ENCODE data around the gene TMEM45A.
"Not testable (repeated sequence)": the region's sequence is repeated elsewhere in the genome, so short reads cannot be mapped to it uniquely, and the experiment has no call there.

TMEM45A gene

DNA sequence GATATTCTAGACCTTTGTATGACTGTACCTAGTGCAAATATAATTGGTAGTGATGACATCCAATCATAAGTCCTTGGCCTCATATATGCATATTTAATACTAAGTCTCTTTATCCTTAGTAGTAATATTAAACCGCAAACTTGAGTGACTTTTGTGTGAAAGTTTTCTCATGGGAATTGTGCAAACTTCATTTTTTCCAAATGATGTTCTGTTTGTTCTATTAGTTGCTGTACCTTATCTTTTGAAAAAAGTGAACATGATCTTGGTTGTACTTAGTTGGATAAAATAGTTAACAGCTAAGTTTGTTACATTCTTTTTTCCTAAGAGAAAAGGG lies 43.2 kb downstream of the TMEM45A start:
- TF ChIP-seq ZNF274 (IDR thresholded peaks at IDR 0.05; ENCODE audit: low read depth, low read length), result no peak
- no peak overlapping the region for H3K4me3 ChIP-seq (ENCODE audit: low read length)

DNA sequence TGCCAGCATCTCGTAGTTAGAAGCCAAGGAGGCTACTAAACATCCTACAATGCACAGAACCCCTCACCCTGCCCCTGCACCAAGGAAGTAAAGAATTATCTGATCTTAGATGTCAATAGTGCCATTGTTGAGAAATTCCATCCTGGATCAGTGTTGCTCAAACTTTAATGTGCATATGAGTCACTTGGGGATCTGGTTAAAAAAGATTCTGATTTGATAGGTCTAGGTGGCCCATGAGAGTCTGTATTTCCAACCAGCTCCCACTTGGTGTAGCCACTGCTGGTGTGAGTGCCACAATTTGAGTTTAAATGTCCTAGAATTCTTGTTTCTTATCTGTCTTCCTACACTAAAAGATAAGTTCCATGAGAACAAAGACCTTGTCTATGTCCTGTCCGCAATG lies 43.7 kb downstream of the TMEM45A start:
- no peak overlapping the region for H3K4me3 ChIP-seq (ENCODE audit: low read length)
- no peak for TF ChIP-seq ZNF274 (IDR thresholded peaks at IDR 0.05; ENCODE audit: low read depth, low read length)

DNA sequence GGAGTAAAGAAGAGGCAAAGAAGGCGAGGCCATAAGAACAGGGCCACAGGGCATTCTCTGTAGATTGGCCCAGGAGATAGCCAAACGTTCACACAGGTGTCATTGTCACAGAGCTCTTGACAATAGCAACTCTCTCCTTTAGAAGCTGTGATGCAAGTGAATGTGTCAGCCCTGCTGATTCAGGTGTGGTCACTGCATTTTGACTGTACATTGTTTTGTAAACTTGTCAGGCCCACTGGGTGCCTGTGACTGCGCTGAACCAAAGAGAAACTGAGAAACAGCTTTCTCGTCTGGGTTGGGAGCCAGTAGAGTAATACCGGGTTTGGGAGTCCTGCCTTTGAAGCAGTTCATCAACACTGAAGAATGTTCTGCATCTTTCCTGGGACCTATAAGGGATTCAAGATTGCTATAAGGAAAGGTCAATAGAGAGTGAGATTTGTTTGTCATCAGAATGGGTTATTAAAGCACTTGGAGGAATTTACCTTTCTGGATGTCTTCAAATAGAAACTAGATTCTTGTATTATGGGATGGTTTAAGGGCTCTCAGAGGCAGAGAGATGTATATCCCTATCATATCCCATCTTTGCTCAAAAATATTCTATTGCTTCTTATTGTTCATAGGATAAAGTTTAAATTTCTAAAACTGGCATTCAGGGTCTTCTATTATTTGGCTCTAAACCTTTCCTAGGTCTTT lies 45.4 kb downstream of the TMEM45A start:
- H3K4me3 ChIP-seq (ENCODE audit: low read length), result no peak overlapping the region
- TF ChIP-seq ZNF274 (IDR thresholded peaks at IDR 0.05; ENCODE audit: low read depth, low read length), result no peak

DNA sequence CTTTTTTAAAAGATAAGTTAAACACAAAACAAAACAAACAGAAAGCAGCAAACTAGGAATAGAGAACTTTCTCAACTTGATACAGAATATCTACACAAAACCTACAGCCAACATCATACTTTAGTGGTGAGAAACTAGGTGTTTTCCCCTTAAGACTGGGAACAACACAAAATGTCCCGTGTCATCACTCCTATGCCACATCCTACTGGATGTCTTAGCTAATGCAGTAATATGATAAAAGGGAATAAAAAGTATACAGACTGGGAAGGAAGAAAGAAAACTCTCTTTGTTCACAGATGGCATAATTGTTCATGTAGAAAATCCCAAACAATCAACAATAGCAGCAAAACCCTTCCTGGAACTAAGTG lies 45.9 kb downstream of the TMEM45A start:
- no peak overlapping the region for H3K4me3 ChIP-seq (ENCODE audit: low read length)
- no peak for TF ChIP-seq ZNF274 (IDR thresholded peaks at IDR 0.05; ENCODE audit: low read depth, low read length)

DNA sequence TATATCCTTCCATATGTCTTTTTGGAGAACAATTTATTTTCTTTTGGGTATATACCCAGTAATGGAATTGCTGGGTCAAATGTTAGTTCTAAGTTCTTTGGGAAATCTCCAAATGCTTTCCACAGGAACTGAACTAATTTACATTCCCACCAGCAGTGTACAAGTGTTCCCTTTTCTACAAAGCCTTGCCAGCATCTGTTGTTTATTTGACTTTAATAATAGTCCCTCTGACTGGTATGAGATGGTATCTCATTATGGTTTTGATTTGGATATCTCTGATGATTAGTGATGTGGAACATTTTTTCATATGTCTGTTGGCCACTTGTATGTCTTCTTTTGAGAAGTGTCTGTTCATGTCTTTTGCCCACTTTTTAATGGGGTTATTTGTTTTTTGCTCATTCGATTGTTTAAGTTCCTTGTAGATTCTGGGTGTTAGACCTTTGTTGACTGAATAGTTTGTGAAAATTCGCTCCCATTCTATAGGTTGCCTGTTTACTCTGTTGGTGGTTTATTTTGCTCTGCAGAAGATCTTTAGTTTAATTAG lies 48.4 kb downstream of the TMEM45A start:
- TF ChIP-seq ZNF274 (IDR thresholded peaks at IDR 0.05; ENCODE audit: low read depth, low read length), result no peak
- H3K4me3 ChIP-seq (ENCODE audit: low read length), result no peak overlapping the region

DNA sequence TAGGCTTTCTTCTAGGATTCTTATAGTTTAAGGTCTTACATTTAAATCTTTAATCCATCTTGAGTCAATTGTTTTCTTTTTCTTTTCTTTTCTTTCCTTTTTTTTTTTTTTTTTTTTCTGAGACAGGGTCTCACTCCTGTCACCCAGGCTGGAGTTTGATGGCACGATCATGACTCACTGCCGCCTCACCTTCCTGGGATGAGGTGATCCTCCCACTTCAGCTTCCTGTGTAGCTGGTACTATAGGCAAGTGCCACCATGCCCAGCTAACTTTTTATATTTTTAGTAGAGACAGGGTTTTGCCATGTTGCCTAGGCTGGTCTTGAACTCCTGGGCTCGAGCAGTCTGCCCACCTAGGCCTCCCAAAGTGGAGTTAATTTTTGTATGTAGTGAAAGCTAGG lies 49.0 kb downstream of the TMEM45A start:
- not testable (repeated sequence) for H3K4me3 ChIP-seq (ENCODE audit: low read length)

DNA sequence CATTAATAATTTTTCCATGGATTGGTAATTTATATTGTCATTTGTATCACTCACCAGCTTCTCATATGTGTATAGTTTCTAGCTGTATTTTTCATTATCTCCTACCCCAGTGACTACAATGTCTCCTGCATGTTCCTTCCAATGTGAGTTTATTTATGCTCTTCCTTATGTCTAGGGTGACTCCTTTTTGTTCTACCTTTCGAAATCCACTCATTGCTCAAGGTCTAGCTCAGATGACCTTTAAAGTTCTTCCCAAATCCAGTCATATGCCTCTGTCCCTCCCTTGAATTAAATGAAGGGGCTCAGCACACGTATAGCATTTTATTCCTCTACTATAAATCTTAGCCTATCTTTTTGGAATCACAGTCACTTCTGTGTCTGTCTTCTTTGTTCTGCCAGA lies 53.0 kb downstream of the TMEM45A start:
- H3K4me3 ChIP-seq (ENCODE audit: low read length), result no peak overlapping the region
- no peak for TF ChIP-seq ZNF274 (IDR thresholded peaks at IDR 0.05; ENCODE audit: low read depth, low read length)

DNA sequence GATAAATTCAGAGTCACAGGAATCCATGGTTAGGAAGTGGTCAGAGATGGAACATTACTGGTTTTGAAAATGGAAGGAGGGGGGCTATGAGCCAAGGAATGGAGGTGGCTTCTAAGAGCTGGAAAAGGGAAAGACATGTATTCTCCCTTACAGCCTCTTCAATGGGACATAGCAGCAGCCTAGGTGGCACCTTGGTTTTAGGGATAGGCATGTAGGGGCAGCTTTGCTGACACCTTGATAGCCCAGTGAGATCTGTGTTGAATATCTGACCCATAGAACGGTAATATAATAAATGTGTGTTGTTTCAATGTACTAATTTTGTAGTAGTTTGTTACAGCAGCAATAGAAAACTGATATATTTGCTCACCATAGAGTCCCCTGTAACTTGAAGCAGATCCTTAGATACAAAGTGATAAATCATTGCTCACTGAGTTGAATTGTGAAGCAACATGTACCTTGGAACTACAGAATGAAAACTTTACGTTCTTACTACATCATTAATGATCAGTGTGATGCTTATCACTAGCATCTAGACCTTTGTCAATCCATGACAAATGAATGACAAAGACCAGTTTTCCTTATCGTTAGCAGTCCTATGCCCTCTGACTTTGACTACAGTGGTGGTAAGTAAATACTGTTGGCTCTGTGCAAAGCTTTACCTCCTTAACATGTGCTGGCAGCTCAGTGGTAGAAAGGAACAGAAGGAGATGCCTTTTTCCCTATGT lies 53.8 kb downstream of the TMEM45A start:
- no peak overlapping the region for H3K4me3 ChIP-seq (ENCODE audit: low read length)

DNA sequence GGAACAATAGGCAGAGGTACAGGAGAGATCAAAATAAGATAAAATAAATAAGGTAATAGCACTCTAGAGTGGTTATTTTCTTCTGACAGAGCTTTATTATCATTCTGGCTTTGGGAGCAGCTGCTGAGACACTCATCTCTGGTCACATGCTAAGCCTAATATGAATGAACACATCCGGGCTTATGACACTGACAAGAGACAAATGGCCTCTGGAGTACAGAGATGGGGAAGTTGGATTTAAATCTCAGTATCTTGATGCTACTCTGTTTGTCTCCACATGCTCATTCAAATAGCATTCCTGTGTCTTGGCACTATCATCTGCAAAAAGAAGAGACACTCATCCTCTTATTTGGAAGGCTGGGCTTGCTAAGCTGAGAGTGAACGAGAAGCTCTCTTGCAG lies 55.6 kb downstream of the TMEM45A start:
- H3K4me3 ChIP-seq (ENCODE audit: low read length), result no peak overlapping the region
- TF ChIP-seq ZNF274 (IDR thresholded peaks at IDR 0.05; ENCODE audit: low read depth, low read length), result no peak

More for the DNA sequence above, 53.8 kb downstream of the TMEM45A start:
- TF ChIP-seq ZNF274 (IDR thresholded peaks at IDR 0.05; ENCODE audit: low read depth, low read length), result no peak

DNA sequence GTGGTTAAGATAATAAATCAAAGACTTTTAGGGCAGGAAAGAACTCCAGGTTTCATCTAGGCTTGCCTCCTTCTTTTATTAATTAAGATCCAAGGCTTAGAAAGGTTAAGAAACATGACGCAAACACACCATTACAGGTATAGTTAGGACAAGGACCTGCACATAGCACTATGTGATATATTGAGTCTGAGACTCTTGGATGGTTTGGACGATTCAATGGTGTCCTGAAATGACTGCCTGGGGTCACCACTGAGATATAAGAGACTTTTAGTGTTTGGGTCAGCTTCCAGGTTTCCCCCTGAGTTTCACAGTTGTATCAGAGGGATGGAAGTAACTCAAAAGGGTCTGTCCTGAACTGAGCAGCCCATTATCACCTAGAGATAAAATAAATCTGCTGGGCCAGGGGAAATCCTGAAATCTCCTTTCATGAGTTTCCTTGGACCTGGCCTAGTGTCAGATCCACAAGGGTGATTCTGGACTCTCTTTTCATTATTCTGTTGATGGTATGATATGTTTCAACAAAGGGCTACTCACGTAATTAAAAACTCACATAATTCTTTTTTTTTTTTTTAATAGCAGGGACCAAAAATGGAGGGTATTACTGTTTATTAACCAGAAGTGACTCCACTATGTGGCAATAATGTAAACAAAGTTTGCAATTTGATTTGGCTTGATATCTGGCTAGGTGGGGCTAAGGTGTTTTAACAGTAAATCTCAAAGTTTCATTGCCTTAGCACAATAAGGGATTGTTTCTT lies 61.4 kb downstream of the TMEM45A start:
- H3K4me3 ChIP-seq (ENCODE audit: low read length), result no peak overlapping the region
- TF ChIP-seq ZNF274 (IDR thresholded peaks at IDR 0.05; ENCODE audit: low read depth, low read length), result no peak

DNA sequence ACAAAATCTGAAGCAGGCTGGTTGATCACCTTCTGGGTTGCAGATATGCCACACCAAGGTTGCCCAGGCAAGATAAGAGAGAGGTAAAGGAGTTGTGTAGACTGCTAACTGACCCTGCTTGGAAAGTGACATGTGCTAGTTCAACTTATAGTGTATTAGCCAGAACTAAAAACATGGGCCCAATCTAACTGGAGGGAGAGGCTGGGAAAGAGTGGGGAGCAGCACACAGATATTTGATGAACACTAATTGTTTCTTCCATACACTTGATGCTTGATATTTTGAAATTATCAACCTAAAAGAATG lies 61.9 kb downstream of the TMEM45A start:
- TF ChIP-seq ZNF274 (IDR thresholded peaks at IDR 0.05; ENCODE audit: low read depth, low read length), result no peak
- H3K4me3 ChIP-seq (ENCODE audit: low read length), result no peak overlapping the region

DNA sequence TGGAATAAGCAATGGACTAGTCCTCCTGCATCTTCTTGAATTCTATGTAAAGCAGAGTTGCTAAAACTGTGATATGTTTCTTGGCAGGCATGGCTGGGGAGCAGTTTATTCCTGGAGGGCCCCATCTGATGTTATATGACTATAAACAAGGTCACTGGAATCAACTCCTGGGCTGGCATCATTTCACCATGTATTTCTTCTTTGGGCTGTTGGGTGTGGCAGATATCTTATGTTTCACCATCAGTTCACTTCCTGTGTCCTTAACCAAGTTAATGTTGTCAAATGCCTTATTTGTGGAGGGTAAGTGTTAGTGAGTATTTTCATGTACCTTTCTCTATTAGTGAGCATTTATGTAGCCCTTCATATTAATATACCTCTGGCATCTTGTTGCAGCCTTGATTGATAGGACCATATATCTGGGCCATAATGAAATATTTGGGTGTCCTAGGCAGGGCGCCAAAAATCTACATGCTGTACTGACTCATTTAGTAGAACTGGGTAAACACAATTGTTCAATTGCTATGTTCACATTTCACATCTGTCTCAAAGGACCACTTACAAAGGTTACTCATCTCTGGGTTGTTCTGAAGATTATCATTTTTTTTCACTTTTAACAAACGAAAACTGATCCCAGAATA lies 64.4 kb downstream of the TMEM45A start:
- no peak for TF ChIP-seq ZNF274 (IDR thresholded peaks at IDR 0.05; ENCODE audit: low read depth, low read length)

DNA sequence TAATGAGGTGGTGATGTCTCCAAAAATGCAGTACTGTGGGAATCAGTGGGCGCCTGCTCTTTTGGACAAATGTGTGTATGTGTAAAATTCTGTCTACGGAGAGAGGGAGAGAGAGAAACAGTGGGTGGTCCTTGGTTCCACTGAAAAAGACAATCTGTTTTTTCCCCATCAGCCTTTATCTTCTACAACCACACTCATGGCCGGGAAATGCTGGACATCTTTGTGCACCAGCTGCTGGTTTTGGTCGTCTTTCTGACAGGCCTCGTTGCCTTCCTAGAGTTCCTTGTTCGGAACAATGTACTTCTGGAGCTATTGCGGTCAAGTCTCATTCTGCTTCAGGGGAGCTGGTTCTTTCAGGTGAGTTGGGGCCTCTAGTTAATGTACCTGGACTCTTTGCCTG lies 65.8 kb downstream of the TMEM45A start:
- no peak for TF ChIP-seq ZNF274 (IDR thresholded peaks at IDR 0.05; ENCODE audit: low read depth, low read length)
- H3K4me3 ChIP-seq (ENCODE audit: low read length), result no peak overlapping the region

More for the DNA sequence above, 64.4 kb downstream of the TMEM45A start:
- no peak overlapping the region for H3K4me3 ChIP-seq (ENCODE audit: low read length)

DNA sequence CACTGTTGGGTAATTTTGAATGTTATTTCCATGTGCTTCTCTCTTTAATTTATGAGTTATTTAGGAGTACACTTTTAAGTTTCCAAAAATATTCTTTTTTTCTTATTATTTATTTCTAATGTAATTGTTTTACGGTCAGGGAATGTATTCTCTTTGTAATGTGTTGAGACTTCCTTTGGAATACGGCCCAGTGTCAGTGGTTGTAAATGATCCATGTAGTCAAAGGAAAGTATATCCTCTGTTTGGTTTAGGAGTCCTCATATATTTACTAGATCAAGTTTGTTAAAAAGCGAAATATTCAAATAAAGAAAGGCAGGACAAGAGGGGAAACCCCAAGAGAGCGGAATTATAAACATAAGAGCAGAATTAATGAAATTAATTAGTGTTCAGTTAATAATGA lies 68.0 kb downstream of the TMEM45A start:
- TF ChIP-seq ZNF274 (IDR thresholded peaks at IDR 0.05; ENCODE audit: low read depth, low read length), result no peak

More for the DNA sequence above, 68.0 kb downstream of the TMEM45A start:
- no peak overlapping the region for H3K4me3 ChIP-seq (ENCODE audit: low read length)
